ENCODE data around the gene CUTA.

- no peak for TF ChIP-seq FOXK2 (IDR thresholded peaks at IDR 0.05)
- no peak for TF ChIP-seq HDGF (IDR thresholded peaks at IDR 0.05; ENCODE audit: borderline replicate concordance)
Measured at GRCh38 chr6:33373960-33374910, 43.7 kb downstream of the CUTA start.

All from HEK293T (cell line).